IPS-18c (cell line): ENCODE data around the gene RASL10B.
A peak's percentile ranks its signal among the peaks of the same experiment; 100 is the strongest.
"Not testable (repeated sequence)": the region's sequence is repeated elsewhere in the genome, so short reads cannot be mapped to it uniquely, and the experiment has no call there.

Experiments used
- H3K4me3 ChIP-seq: 2 replicates; pipeline ENCODE4 v1.7.0; 2013; ENCODE audit warnings: low read depth, mild to moderate bottlenecking, low read length, moderate library complexity; ENCODE audit not compliant: insufficient read depth
- H3K9me3 ChIP-seq: one replicate; pipeline ENCODE4 v1.6.1; 2013; ENCODE audit warnings: mild to moderate bottlenecking, low read length, moderate library complexity; ENCODE audit not compliant: control insufficient read depth, insufficient read depth

Gene RASL10B, protein sequence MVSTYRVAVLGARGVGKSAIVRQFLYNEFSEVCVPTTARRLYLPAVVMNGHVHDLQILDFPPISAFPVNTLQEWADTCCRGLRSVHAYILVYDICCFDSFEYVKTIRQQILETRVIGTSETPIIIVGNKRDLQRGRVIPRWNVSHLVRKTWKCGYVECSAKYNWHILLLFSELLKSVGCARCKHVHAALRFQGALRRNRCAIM

DNA sequence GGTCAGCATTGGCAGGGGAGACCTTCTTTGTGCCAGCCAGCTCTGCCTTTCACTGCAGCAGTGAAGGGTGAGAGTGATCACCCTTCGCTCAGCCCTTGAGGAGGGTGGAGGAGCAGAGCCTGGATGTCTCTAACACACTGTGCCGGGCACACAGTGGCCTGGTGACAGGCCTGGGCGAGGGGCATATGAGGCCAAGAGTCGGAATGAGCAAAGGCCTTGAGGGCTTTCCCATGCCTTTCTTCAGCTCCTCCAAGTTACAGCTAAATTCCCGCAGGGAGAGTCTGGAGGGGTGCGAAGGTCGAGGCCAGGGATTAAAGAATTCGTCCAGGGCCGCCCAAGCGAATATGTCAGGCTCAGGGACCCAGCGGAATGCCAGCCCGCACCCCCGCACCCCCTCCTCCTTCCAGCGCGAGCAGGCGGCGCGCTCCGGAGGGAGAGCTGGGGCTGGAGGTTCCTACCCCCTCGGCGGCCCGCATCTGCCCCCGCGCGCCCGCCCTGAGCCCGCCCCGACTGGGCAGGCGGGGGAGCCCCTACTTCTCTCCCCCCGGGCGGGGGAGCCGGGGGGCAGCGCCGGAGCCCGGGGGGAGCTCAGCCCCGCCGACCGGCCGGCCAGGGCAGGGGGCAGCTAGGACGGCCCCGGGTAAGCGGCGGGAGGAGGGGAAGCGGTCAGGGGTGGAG, at the start of gene RASL10B:
Gene RASL10B, plus strand, starts transcription at position 401 of the 678 bp plus-strand sequence. CDS start 3,546 bp downstream, outside the sequence.
- H3K9me3 ChIP-seq, result no peaks in the 10 kb centered on the region
- H3K4me3 ChIP-seq, result peak within 1 kb of the TSS; percentile 78

DNA sequence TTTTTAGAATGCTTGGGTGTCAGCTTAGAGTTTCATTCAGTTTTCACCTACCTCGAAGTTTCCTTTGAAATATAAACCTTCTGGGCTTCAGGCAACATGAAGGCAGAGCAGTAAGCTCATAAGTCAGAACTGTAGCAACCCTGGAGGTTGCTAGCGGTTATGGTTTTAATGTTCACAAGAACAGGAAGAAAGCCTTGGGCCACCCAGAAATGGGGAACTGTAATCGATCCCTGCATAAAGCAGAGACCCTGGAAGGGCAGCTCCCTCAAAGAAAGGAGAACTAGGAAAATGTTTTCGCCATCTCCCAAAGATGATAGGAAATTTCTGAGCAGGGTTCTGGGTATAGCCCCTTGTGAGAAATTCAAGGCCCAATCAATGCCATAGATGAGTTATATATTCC, 47.8 kb upstream of the RASL10B start:
- Histone ChIP-seq H3K9me3 (no peaks in the 10 kb centered on the region), H3K4me3 (no peak overlapping the region)

DNA sequence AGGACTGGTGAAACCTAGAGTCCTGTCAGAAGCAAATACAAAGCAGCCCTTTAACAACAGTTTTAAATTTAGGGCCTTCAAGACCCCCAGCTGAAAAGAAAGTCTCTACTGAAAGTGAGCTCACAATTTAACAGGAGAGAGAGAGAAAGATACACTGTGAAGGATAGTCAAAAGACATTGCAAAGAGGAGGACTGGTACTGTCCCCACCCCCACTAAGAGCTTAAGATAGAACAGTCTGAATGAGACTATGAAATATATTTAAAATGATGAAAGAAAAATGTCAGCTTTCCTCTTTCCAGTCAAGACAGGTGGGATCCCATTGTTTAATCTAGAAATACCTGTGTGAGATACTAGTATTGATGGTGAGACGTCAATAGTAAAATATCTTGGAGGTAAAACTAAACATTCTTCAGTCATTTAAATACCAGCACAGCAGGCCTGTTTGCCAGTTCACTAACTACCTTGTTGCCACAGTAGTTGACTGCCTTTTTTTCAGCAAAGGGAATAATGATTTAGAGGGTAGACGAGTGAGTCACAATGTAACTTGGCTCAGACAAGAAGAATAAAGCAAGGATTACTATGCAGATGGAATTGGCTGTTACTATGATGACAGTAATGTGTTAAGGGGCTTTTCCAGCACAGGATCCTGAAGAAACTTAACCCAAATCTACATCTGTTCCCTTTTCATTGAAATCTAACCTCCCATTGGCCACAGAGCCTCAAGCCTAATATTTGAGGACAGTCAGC, 47.2 kb upstream of the RASL10B start:
- Histone ChIP-seq H3K4me3 (no peak overlapping the region), H3K9me3 (no peaks in the 10 kb centered on the region)

DNA sequence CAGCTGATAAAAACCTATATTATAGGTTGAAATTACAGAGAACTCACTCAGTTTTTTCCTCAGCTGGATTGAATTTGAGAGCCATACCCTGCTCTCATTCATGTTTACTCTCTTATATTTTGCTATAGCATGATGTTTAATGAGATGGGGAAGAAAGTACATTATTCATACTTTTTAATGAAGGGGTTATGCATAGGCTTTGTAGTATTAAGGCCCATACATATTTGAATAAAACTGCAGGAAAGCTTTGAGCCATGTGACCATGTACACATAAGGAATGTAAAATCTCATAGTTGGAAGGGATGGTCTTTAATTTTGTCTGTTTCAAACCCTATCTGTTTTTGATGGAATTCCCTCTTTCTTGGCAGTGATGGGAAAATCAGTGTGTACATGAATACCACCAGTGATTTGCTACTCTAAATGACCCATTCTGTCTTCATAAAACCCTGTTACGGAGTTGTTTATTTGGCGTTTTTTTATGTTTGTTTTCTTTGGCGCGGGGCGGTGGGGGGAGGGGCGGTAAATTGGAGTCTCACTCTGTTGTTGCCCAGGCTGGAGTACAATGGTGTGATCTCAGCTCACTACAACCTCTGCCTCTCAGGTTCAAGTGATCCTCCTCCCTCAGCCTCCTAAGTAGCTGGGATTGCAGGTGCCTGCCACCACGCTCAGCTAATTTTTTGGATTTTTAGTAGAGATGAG, 38.8 kb upstream of the RASL10B start:
- Histone ChIP-seq H3K9me3 (no peaks in the 10 kb centered on the region), H3K4me3 (no peak overlapping the region)

DNA sequence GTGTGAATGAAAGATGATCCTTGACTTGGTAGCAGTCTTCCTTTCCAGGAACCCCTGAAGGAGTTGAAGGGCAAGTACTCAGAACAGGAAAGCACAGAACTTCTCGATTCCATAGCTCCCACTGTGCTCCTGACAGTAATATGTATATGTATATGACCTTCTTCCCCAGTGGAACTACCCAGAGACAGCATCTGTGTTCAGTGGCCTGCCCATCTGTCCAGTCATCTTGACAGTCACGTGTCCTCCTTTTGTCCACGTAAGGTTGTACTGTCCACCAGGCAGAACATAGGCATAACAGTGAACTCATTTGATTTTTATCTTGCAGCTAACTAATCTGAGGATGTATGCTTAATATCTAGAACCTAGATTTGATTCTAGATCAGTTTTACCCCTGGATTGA, 37.8 kb upstream of the RASL10B start:
- H3K4me3 ChIP-seq, result no peak overlapping the region

DNA sequence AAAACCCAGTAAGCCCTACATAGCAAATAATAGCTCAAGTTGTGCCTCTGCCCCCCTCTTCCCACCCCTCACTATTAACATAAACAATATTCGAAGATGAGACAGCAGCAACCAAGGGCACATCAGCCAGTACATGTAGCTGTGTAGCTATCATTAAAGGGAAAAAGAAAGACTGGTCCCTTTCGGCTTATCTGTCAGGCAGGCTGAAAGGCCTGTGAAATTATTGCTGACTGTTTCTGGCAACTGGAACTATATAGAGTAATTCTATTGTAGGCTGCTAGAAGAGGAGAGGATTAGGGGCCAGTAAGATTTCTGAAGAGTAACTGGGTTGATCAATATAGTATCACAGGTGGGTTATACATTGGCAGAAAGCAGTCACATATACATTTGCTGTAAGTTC, 36.5 kb upstream of the RASL10B start:
- Histone ChIP-seq H3K4me3 (no peak overlapping the region), H3K9me3 (no peaks in the 10 kb centered on the region)

More for the DNA sequence above, 37.8 kb upstream of the RASL10B start:
- H3K9me3 ChIP-seq, result no peaks in the 10 kb centered on the region

DNA sequence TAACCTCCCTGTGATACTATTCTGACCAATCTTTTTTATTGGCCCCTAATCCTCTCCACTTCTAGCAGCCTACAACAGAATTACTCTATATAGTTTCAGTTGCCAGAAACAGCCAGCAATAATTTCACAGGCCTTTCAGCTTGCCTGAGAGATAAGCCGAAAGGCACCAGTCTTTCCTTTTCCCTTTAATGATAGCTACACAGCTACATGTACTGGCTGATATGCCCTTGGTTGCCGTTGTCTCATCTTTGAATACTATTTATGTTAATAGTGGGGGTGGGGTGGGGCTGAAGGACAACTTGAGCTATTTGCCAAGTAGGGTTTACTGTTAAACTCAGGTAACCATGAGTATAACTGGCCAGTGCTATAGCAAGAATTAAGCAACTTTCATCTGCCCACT, 35.8 kb upstream of the RASL10B start:
- no peak overlapping the region for H3K4me3 ChIP-seq
- H3K9me3 ChIP-seq, result no peaks in the 10 kb centered on the region

DNA sequence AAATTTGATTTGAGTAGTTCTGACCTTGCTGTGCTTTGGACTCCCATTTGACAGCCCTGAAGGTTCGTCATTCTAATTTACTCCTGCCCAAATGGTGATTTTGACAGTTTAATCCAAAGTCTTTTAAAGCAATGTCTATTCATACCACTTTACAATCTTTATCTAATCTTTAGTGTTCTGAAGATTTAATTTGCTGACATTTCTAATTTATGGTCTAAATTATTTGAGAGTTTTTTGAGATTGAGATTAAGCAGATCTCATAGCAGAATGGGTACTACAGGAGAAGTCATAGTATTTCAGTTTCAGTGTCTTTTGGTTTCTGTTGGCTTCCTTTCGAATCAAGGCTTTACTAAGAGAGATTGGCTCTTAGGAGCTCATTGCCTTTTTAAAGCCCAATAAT, 32.6 kb upstream of the RASL10B start:
- Histone ChIP-seq H3K4me3 (no peak overlapping the region), H3K9me3 (no peaks in the 10 kb centered on the region)

DNA sequence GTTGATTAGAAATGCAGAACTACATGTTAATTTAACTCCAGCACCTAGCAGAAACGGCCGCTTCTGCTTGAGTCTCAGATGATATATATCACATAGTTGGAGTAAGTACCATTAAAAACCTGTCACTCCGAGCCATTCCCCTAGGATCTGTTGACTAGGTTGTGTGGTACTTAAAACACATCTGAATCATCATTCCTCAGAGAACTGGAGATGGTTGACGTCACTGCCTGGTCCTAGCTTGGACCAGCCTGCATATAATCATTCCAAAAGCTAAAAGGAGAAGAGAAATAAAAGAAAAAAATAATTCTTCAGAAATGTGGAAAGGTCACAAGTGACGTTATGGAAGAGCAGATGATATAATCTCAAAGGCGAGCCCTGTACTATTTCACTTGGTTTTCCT, 31.3 kb upstream of the RASL10B start:
- H3K4me3 ChIP-seq, result no peak overlapping the region
- H3K9me3 ChIP-seq, result no peaks in the 10 kb centered on the region

DNA sequence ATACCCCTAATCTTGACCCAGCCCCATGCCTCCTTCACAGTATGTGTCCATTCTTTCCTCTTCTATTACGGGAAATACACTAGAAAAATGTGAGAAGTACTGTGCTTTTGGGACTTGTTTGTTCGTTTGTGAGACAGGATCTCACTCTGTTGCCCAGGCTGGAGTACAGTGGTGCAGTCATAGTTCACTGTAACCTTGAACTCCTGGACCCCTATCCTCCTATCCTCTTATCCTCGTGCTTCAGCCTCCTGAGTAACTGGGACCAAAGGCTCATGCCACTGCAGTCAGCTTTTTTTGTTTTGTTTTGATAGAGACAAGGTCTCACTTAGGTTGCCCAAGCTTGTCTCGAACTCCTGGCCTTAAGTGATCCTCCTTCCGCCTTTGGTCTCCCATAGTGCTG, 29.9 kb upstream of the RASL10B start:
- Histone ChIP-seq H3K4me3 (no peak overlapping the region), H3K9me3 (no peaks in the 10 kb centered on the region)

DNA sequence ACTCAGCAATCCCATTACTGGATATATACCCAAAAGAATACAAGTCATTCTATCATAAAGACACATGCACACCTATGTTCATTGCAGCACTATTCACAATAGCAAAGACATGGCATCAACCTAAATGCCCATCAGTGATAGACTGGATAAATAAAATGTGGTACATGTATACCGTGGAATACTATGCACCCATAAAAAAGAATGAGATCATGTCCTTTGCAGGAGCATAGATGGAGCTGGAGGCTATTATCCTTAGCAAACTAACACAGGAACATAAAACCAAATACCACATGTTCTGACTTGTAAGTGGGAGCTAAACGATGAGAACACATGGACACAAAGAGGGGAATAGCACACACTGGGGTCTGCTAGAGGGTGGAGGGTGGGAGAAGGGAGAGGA, 28.1 kb upstream of the RASL10B start:
- H3K4me3 ChIP-seq, H3K9me3 ChIP-seq: not testable (repeated sequence)

DNA sequence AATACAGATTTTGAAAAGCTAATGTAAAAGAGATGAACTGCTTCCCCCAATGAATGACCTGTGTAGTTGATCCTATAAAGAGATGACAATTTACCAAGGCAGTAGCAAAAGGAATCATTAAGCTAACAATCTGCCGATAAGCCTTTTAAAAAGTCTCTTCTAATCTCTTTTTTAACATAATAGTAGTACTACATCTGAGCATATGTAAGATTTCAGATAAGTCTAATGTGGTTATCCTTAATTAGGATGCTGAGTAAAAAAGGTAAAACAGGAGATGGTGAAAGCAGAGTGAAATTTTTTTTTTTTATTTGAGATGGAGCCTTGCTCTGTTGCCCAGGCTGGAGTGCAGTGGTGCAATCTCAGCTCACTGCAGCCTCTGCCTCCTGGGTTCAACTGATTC, 26.2 kb upstream of the RASL10B start:
- no peak overlapping the region for H3K4me3 ChIP-seq

DNA sequence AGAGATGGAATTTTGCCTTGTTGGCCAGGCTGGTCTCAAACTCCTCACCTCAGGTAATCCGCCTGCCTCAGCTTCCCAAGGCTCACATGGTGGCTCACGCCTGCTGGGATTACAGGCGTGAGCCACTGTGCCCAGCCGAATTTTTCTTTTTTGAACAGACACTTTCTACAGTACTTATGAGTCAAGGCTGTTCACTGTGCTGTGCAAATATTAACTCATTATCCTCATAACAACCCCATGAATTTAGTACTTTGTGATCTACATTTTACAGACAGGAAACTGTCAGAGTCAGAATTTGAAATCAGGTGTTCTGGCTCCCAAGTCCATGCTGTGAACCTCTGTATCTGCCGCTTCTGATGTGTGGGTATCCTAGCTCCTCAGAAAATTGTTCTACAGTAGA, 25.7 kb upstream of the RASL10B start:
- no peaks in the 10 kb centered on the region for H3K9me3 ChIP-seq
- H3K4me3 ChIP-seq, result no peak overlapping the region

More for the DNA sequence above, 26.2 kb upstream of the RASL10B start:
- no peaks in the 10 kb centered on the region for H3K9me3 ChIP-seq

DNA sequence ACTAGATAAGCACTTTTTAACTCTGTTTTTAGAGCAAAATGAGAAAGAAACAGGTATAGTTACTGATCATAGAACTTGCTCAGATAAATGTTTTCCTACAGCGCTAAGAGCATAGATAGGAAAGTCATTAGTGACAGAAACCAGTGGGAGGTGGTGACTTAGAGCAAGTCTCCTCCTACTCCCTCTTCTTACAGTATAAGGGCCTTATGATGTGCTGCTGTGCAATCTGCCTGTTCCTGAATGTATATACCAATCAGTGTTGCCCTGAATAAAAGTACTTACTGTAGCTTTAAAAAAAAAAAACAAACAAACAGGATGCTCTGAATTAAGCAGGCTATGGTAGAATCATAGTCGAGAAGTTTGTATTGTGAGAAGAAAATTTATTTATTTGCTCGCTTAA, 23.3 kb upstream of the RASL10B start:
- Histone ChIP-seq H3K4me3 (no peak overlapping the region), H3K9me3 (no peaks in the 10 kb centered on the region)

DNA sequence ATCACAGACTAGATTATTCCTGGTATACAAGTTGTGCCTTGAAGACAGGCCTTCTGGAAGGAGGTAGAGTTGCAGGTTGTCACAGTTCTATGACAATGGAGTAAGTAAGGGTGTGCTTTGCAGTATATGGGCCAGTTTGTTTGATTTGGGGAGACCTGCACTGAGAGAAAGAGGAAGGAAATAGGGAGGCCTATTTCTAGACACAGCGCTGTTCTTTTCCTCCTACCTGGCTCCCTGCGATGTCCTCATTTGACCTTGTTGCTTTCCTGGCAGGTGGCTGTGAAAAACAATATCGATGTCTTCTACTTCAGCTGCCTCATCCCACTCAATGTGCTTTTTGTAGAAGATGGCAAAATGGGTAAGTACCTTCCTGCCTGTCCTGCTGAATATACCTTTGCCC, 22.5 kb upstream of the RASL10B start:
- H3K9me3 ChIP-seq, result no peaks in the 10 kb centered on the region
- H3K4me3 ChIP-seq, result no peak overlapping the region

DNA sequence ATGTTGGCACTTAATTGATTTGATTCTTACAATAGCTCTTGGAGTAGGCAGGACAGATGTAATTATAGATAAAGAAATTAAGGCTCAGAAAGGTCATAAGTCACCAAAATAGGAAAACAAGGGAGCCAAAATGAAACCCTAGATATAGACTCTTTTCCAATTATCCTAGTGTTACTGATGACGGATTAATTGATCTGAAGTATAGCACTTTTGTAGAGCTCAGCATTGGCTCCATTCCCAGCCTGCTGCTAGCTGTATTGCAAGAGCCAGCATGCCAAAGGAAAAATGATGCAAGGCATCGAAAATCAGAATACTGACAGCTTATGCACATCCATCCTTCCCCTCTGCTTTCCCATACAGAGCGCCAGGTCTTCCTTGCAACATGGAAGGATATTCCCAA, 21.6 kb upstream of the RASL10B start:
- H3K4me3 ChIP-seq, result no peak overlapping the region

DNA sequence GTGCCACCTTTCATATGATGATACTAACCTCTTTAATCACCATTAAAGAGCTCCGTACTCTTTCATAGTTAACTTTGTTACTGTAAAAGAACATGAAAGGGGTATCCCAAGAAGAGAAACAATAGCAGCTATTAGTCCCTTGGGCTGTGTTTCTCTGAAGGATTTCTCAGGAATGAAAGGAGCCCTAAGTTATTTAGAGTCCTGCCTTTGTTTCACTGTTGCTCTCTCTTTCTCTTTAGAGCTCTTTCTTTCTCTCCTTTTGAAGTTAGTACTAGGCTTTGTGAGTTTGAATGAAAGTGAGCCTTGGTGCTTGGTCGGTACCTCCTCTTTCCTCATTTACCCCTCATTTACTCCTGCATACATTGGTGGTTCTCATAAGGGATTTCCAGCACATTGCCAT, 20.5 kb upstream of the RASL10B start:
- no peaks in the 10 kb centered on the region for H3K9me3 ChIP-seq

More for the DNA sequence above, 21.6 kb upstream of the RASL10B start:
- no peaks in the 10 kb centered on the region for H3K9me3 ChIP-seq

More for the DNA sequence above, 20.5 kb upstream of the RASL10B start:
- H3K4me3 ChIP-seq, result no peak overlapping the region
